Measurements from ENCODE around the gene SH2D3A. TPM values are rescaled to one million over a fixed set of nuclear protein-coding genes. Genes with fewer than 3 reads are reported as not detected.
A peak's percentile ranks its signal among the peaks of the same experiment; 100 is the strongest.

Gene SH2D3A
- total and polyA plus RNA-seq, 3 experiments from 2014 or later: 21.3 to 40.6 (median 21.3) TPM

DNA sequence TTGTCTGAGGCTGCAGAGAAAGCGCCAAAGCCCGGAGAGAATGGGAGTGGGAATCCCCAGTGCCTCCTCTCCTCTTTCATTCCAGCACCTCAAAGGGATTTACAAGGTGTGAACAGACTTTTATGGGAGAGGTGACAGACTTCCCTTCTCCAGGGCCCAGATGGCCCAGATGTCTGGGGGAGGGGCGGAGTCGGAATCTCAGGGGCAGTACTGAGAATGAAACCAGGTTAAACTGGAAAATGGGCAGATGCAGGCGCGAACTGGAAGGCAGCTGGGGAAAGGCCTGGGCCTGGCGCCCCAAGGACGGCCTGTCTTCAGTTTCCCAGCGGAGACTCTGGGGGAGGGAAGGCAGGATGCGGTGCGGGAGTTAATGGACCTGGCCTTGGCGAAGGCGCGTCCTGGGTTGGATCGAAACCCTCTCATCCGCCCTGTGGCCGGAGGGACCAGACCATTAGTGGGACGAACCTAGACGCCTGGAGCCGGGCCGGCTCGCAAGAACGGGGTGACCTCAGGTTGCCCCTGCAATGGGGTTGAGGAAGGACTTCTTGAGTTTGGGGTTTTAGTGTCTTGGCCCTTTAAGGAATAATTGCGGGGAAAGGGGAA, 28.3 kb downstream of the SH2D3A start:
- Mint-ChIP-seq H3K4me1 (peaks cover 32 to 53% (median 36%) of the 10 kb centered on the region in 3 donors), H3K4me3 (peak overlapping the region; percentile 81 to 99 (median 96)), H3K9me3 (no peaks in the 10 kb centered on the region), H3K27me3 (no peaks in the 10 kb centered on the region), H3K36me3 (peaks cover 0 to 19% (median 0%) of the 10 kb centered on the region in 3 donors), H3K27ac (peak overlapping the region; percentile 81 to 99 (median 97))
- Histone ChIP-seq H3K36me3 (ENCODE audit: insufficient read depth, low read length) (no peaks in the 10 kb centered on the region), H3K27me3 (ENCODE audit: insufficient read depth, low read length, poor library complexity, severe bottlenecking) (no peaks in the 10 kb centered on the region), H3K4me3 (ENCODE audit: low read length) (peak overlapping the region; percentile 45), H3K27ac (ENCODE audit: low read depth, low read length) (peak overlapping the region; percentile 65), H3K4me1 (ENCODE audit: insufficient read depth, low read length) (peaks cover 47% of the 10 kb centered on the region), H3K9me3 (ENCODE audit: low read length) (no peaks in the 10 kb centered on the region)
- POLR2A ChIA-PET: interaction anchor here (0.5 to 2.6 kb wide), 5 partner anchors 34 to 314 kb away, joined by 3 to 14 read pairs (median 11); partner anchors contain the start of genes KHSRP and VAV1
- CTCF ChIA-PET: interaction anchor here (0.6 to 5.4 kb wide), 15 partner anchors 11 to 278 kb away, joined by 3 to 87 read pairs (median 4); partner anchors contain the start of genes TNFSF14 and VAV1
- DNase-seq: peak in 3 of 5 donors; percentile 21 to 60 (median 49)

DNA sequence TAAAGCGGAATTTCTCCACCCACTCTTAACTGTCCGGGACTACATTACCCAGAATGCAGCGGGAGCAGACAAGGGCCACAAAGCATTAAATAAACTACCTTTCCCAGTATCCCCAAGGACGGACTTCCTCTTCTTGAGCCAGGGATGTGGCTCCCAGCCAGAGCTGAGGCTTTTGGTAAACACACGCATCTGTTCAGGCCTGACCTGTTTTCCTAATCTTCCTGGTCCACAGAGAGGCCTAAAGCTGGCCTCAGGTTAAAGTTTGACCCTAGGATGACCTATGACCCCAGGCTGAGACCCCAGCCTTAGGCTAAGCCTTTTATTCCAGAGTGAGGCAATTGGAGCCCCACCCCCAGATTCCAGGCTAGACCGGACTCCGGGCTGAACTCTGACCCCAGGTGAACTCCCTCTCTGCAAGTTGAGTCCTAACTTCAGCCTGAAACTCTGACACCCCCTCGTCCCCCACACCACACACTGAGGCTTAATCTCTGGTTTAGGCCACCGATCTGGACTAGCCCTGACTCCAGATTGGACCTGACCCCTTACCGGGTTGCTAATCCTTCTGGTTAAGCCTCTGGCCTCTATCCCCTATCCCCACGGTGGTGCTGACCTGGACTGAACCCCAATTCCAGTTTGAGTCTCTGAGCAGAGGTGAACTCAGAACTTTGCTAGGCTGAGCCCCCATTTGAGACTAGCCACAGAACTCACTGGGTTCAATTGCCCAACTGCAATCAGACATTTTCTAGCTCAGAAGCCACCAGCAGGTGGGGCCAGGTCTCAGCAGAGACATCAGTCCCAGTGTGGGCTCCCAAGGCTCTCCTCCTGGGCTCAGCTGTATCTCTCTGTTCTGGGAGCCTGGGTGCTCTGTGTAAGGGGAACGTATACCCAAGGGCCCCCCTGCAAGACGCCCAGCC, 29.1 kb downstream of the SH2D3A start:
- Mint-ChIP-seq H3K36me3 (peaks cover 0 to 22% (median 0%) of the 10 kb centered on the region in 3 donors), H3K9me3 (no peaks in the 10 kb centered on the region), H3K27me3 (no peaks in the 10 kb centered on the region), H3K4me1 (peaks cover 32 to 53% (median 36%) of the 10 kb centered on the region in 3 donors), H3K4me3 (peak overlapping the region; percentile 92 to 99 (median 96)), H3K27ac (peak overlapping the region; percentile 95 to 99 (median 97))
- Histone ChIP-seq H3K27ac (ENCODE audit: low read depth, low read length) (peak overlapping the region; percentile 65), H3K4me1 (ENCODE audit: insufficient read depth, low read length) (peaks cover 47% of the 10 kb centered on the region), H3K36me3 (ENCODE audit: insufficient read depth, low read length) (no peaks in the 10 kb centered on the region), H3K4me3 (ENCODE audit: low read length) (peak overlapping the region; percentile 45), H3K9me3 (ENCODE audit: low read length) (no peaks in the 10 kb centered on the region), H3K27me3 (ENCODE audit: insufficient read depth, low read length, poor library complexity, severe bottlenecking) (no peaks in the 10 kb centered on the region)
- POLR2A ChIA-PET: interaction anchor here (0.5 to 2.6 kb wide), 11 partner anchors 10 to 313 kb away, joined by 3 to 14 read pairs (median 4); partner anchors contain the start of genes KHSRP, TNFSF14 and VAV1
- peak; percentile 62 to 83 (median 68) for DNase-seq
- CTCF ChIA-PET: interaction anchor here (0.7 to 5.4 kb wide), 19 partner anchors 10 to 222 kb away, joined by 3 to 87 read pairs (median 4); partner anchors contain the start of genes TNFSF14 and VAV1

DNA sequence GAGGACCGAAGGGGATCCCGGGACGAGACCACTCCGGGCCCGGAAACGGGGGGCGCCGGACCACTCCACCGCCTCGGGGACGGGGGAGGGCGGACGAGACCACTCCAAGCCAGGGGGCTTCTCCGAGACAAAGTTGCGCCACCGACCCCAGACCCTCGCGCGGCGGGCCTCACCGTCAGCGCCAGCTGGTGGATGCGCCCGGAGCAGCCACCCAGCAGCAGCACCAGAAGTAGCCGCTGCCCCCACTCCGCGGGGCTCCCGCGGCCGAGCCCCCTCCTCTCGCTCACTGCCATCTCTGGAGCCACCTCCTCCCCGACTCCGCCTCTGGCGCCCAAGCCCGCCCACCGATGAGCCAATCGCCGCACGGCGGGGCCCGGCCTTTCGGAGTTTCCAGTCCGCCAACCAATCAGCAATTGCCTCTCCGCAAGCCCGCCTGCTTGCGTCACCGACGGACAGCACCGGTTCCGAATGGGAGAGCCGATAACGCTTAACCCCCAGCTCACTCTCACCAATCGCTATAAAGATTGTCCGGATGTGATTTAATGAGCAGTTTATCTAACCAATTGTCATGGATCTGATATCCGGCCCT, 29.9 kb downstream of the SH2D3A start, which contains the start of gene GPR108:
TSS of gene GPR108 (minus strand) at position 297 of the 589 bp plus-strand sequence. CDS start at position 293, 4 bp downstream.
- no peaks in the 10 kb centered on the region for H3K9me3 Mint-ChIP-seq
- CTCF ChIA-PET: interaction anchor here (0.9 to 5.4 kb wide), 16 partner anchors 9 to 221 kb away, joined by 3 to 87 read pairs (median 4); partner anchors contain the start of gene VAV1
- H3K4me1 ChIP-seq (ENCODE audit: insufficient read depth, low read length): peaks cover 47% of the 10 kb centered on the region

DNA sequence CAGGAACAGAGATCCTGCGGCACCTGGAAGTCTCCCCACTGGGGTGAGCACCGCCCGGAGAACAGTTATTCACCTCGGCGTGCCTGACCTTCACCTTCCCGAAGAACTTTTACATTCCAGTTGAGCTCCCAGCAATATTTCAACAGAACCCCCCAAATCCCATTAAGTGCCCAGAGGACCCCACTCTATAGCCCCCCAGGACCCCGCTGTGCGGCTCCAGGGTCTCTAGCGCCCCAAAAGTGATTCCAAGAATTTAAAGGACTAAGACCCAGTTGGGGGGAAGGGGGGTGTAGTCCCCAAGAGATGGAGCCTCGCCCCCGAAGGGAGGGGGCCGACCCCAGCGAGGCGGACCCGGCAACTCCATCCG, 30.3 kb downstream of the SH2D3A start:
- CTCF ChIA-PET: interaction anchor here (0.9 to 5.4 kb wide), 15 partner anchors 9 to 268 kb away, joined by 3 to 87 read pairs (median 4); partner anchors contain the start of gene VAV1

More for the DNA sequence above, 29.9 kb downstream of the SH2D3A start, which contains the start of gene GPR108:
- H3K36me3 ChIP-seq (ENCODE audit: insufficient read depth, low read length): no peaks in the 10 kb centered on the region
- H3K27me3 Mint-ChIP-seq: no peaks in the 10 kb centered on the region
- peak within 1 kb of the TSS; percentile 77 for H3K27ac ChIP-seq (ENCODE audit: low read depth, low read length)
- H3K4me3 Mint-ChIP-seq: peak within 1 kb of the TSS; percentile 92 to 99 (median 96)
- no peaks in the 10 kb centered on the region for H3K27me3 ChIP-seq (ENCODE audit: insufficient read depth, low read length, poor library complexity, severe bottlenecking)
- peak; percentile 99 to 100 (median 99) for DNase-seq
- POLR2A ChIA-PET: interaction anchor here (0.5 to 2.6 kb wide), 10 partner anchors 9 to 629 kb away, joined by 3 to 14 read pairs (median 4); partner anchors contain the start of genes KHSRP and TNFSF14
- peak within 1 kb of the TSS; percentile 95 to 100 (median 98) for H3K27ac Mint-ChIP-seq
- no peaks in the 10 kb centered on the region for H3K9me3 ChIP-seq (ENCODE audit: low read length)
- H3K4me3 ChIP-seq (ENCODE audit: low read length): peak within 1 kb of the TSS; percentile 80
- peaks cover 3 to 29% (median 3%) of the 10 kb centered on the region in 3 donors for H3K36me3 Mint-ChIP-seq
- peaks cover 32 to 53% (median 36%) of the 10 kb centered on the region in 3 donors for H3K4me1 Mint-ChIP-seq

DNA sequence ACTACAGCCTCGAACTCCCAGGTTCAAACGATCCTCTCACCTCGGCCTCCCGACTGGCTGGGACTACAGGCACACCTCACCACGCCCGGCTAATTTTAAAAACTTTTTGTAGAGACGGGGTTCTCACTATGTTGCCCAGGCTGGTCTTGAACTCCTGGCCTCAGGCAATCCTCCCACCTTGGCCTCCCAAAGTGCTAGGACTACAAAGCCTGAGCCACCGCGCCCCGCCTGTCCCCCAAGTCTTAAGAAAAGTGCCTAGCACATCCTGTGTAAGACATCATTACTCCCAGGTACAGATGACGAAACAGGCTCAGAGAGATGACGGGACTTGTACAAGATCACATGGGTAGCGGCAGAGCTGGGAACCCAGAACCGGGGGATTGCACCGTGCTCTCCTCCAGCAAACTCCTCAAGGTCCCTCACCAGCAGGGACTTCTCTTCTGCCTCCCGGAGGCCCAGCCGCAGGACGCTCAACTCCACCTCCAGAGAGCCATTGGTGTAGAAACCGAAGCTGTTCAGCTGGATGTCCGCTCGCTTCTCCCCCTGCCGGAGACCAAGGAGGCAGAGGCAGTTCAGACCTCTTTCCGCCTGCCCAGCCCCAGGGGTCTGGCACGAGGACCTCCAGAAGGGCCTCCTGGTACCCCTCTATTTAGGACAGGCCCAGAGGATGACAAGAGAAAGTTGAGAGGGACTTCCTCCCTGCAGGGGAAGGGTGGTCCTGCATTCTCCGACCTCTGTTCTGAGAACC, 30.9 kb downstream of the SH2D3A start:
- Histone ChIP-seq H3K27me3 (ENCODE audit: insufficient read depth, low read length, poor library complexity, severe bottlenecking) (no peaks in the 10 kb centered on the region), H3K9me3 (ENCODE audit: low read length) (no peaks in the 10 kb centered on the region), H3K27ac (ENCODE audit: low read depth, low read length) (peak overlapping the region; percentile 77), H3K36me3 (ENCODE audit: insufficient read depth, low read length) (no peaks in the 10 kb centered on the region), H3K4me3 (ENCODE audit: low read length) (peak overlapping the region; percentile 80), H3K4me1 (ENCODE audit: insufficient read depth, low read length) (peaks cover 45% of the 10 kb centered on the region)
- Mint-ChIP-seq H3K36me3 (peaks cover 4 to 36% (median 4%) of the 10 kb centered on the region in 3 donors), H3K27me3 (no peaks in the 10 kb centered on the region), H3K4me1 (peaks cover 32 to 49% (median 35%) of the 10 kb centered on the region in 3 donors), H3K27ac (peak overlapping the region; percentile 93 to 100 (median 98)), H3K9me3 (no peaks in the 10 kb centered on the region), H3K4me3 (peak overlapping the region; percentile 88 to 99 (median 96))
- ChIA-PET POLR2A (interaction anchor here (1.2 to 2.6 kb wide), 4 partner anchors 8 to 126 kb away, joined by 3 to 14 read pairs (median 6); partner anchors contain the start of gene TNFSF14), CTCF (interaction anchor here (0.9 to 5.4 kb wide), 13 partner anchors 8 to 268 kb away, joined by 3 to 87 read pairs (median 4); partner anchors contain the start of gene VAV1)
- DNase-seq: peak; percentile 58 to 77 (median 67)

More for the DNA sequence above, 30.3 kb downstream of the SH2D3A start:
- Histone ChIP-seq H3K27ac (ENCODE audit: low read depth, low read length) (peak overlapping the region; percentile 77), H3K4me3 (ENCODE audit: low read length) (peak overlapping the region; percentile 80), H3K27me3 (ENCODE audit: insufficient read depth, low read length, poor library complexity, severe bottlenecking) (no peaks in the 10 kb centered on the region), H3K4me1 (ENCODE audit: insufficient read depth, low read length) (peaks cover 47% of the 10 kb centered on the region), H3K9me3 (ENCODE audit: low read length) (no peaks in the 10 kb centered on the region), H3K36me3 (ENCODE audit: insufficient read depth, low read length) (no peaks in the 10 kb centered on the region)
- H3K27ac Mint-ChIP-seq: peak overlapping the region; percentile 93 to 100 (median 98)
- H3K27me3 Mint-ChIP-seq: no peaks in the 10 kb centered on the region
- peaks cover 4 to 32% (median 4%) of the 10 kb centered on the region in 3 donors for H3K36me3 Mint-ChIP-seq
- no peak for DNase-seq
- H3K4me1 Mint-ChIP-seq: peaks cover 32 to 53% (median 36%) of the 10 kb centered on the region in 3 donors
- no peaks in the 10 kb centered on the region for H3K9me3 Mint-ChIP-seq
- POLR2A ChIA-PET: interaction anchor here (0.5 to 2.6 kb wide), 11 partner anchors 9 to 628 kb away, joined by 3 to 14 read pairs (median 5); partner anchors contain the start of genes KHSRP and TNFSF14
- peak overlapping the region; percentile 88 to 99 (median 96) for H3K4me3 Mint-ChIP-seq

DNA sequence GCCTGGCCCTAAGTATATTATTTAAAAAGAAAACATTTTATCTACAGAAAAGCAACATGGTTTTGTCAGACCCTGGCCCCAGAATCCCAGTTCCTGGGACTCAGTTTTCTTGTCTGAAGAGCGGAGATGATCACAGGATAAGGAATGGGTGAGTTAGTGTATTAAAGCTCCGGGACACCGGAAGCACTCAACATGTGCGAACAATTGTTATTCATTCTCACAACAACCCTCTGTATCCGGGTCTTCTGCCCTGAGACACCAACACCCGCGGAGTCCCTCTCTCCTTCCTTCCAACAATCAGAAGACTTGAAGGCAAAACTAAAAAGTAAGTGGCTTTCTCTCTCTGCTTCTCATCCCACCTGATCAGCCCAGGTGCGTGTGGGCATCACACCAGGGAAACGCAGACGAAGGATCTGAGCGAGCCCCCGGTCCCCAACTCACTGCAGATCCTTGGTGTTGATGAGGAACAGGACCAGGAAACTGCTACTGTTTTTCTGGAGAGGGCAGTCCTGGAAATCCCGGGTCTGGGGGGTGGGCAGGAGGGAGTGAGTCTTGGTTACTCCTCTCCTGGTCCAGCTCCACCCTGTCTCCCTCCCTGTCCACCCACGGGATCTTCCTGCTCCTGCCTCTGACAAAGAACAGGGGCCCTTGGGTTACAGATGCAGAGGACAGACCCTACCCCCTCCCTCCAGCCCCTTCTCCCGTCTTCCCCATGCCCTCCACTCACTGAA, 31.9 kb downstream of the SH2D3A start:
- H3K9me3 Mint-ChIP-seq: no peaks in the 10 kb centered on the region
- H3K27ac ChIP-seq (ENCODE audit: low read depth, low read length): peak overlapping the region; percentile 77
- no peaks in the 10 kb centered on the region for H3K36me3 ChIP-seq (ENCODE audit: insufficient read depth, low read length)
- peak overlapping the region in 7 of 8 donors; percentile 74 to 98 (median 98) for H3K27ac Mint-ChIP-seq
- H3K9me3 ChIP-seq (ENCODE audit: low read length): no peaks in the 10 kb centered on the region
- no peak for DNase-seq
- H3K4me1 ChIP-seq (ENCODE audit: insufficient read depth, low read length): peaks cover 35% of the 10 kb centered on the region
- H3K4me1 Mint-ChIP-seq: peaks cover 28 to 42% (median 29%) of the 10 kb centered on the region in 3 donors
- POLR2A ChIA-PET: interaction anchor here (0.7 to 1.2 kb wide), 2 partner anchors 66 to 382 kb away, joined by 3 to 4 read pairs; partner anchors contain the start of gene TNFSF14
- CTCF ChIA-PET: interaction anchor here (1.2 to 5.4 kb wide), 5 partner anchors 38 to 217 kb away, joined by 3 to 87 read pairs (median 21); partner anchors contain the start of gene VAV1
- H3K27me3 Mint-ChIP-seq: no peaks in the 10 kb centered on the region
- peaks cover 4 to 36% (median 4%) of the 10 kb centered on the region in 3 donors for H3K36me3 Mint-ChIP-seq
- no peaks in the 10 kb centered on the region for H3K27me3 ChIP-seq (ENCODE audit: insufficient read depth, low read length, poor library complexity, severe bottlenecking)
- peak overlapping the region in 5 of 7 donors; percentile 19 to 96 (median 88) for H3K4me3 Mint-ChIP-seq
- H3K4me3 ChIP-seq (ENCODE audit: low read length): no peak overlapping the region

Data from CD8-positive, alpha-beta memory T cell (primary cell).